GM19240 (cell line): Measurements from ENCODE around the gene PDLIM3.
"Not testable (repeated sequence)": the region's sequence is repeated elsewhere in the genome, so short reads cannot be mapped to it uniquely, and the experiment has no call there.

Experiments used
- DNase-seq: peaks from one replicate; pipeline ENCODE4 v3.0.0; 2011; ENCODE audit warnings: low spot score; ENCODE audit not compliant: insufficient read length

The PDLIM3 gene

GRCh38 chr4:185554365-185555126, 19.2 kb upstream of the PDLIM3 start:
- no peak for DNase-seq

DNA sequence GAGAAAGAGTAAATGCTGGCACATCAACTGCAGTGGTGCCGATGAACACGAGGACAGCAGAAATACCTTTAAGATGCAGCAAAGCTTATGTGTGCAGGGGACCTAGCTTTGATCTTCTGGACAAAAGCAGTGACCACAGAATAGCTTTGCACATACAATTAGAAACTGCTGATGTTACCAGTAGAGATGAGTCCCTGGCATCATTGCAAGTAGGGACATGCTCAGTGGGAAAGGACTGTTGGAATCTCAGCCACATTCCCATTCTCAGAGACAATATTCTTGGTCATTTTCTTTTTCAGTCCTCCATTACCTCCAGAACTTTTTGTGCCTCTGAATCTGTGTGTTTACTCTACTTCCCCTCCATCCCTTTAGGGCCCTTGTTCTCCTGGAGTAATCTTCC, 16.9 kb upstream of the PDLIM3 start:
- DNase-seq = no peak

DNA sequence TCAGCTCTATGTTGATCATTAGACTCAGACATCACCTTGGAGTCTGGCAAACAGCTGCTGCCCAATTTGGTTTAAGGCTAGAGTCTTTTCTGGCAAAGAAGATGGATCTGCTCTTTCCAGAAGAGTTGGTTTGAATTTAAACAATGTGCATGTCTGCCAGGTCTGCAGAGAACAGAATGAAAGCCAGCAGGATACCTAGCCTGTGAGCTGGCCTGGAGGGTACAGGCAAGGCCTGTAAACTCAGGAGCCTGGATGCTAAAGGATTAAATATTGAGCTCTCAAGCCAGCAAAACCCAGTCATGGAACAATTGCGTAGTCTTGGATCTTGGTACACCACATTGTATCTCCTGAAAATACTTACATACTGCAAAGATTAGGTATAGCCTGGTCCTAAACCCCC, 15.6 kb upstream of the PDLIM3 start:
- DNase-seq = no peak

DNA sequence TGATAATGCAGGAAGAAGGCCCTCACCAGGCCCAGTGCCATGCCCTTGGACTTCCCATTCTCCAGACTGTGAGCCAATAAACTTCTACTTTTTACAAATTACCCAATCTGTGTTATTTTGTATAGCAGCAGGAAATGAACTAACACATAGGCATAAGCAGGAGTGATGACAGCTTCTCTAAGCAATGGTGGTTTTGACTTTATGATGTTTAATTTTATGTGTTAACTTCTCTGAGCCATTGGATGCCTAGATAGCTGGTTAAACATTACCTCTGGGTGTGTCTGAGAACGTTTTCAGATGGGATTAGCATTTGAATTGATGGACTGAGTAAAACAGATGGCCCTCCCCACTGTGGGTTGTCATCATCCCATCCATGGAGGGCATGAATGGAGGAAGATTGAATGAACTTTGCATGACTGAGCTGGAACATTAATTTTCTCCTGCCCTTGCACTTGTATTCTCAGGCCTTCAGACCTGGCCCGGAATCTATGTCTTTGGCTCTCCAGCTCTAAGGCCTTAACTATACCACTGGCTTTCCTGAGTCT, 13.9 kb upstream of the PDLIM3 start:
- no peak for DNase-seq

DNA sequence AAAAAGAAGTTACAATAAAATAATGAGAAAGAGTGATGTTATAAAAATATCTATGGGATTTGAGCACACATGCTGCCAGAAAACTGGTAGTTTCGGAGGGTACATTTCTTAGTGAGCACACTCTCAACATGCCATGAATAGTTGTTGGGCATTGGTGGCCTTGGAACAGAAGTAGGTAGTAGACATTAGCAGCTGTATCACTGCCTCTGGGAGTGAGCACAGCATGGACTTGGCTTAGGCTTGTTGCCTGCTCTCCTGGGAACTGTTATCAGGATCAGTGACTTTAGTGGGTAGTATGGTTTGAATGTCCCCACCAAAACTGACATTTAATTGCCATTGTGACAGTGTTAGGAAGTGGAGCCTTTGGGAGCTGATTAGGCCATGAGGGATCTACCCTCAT, 13.3 kb upstream of the PDLIM3 start:
- DNase-seq = no peak

GRCh38 chr4:185546335-185546734, 11.0 kb upstream of the PDLIM3 start:
- no peak for DNase-seq

GRCh38 chr4:185542626-185543315, 7.5 kb upstream of the PDLIM3 start:
- no peak for DNase-seq

DNA sequence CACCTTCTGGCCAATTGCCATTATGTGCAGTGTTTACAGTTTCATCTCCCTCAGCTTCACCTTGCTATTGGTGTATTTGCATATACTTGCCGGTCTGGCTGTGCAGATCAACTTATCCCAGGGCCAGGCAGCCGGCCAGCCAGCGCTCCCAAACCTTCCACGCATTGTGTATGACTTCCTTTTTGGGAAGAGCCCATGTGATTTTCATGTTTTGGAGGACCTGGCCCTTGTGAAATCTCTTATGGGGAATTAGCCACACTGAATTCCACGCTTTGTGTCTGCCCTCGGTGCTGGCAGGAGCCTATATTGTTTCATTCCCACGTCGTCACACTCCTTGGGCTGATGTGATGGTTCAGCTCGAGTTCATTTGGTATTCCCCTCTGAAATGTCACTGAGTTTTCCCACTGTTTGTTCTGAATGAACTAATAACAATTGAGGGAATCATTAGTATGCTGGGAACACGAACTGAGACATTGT, 6.0 kb upstream of the PDLIM3 start:
- DNase-seq = no peak

GRCh38 chr4:185540487-185541120, 5.3 kb upstream of the PDLIM3 start:
- DNase-seq = no peak

GRCh38 chr4:185540040-185540439, 4.7 kb upstream of the PDLIM3 start:
- DNase-seq = no peak

- DNase-seq = no peak
Observed at GRCh38 chr4:185538806-185539205, 3.5 kb upstream of the PDLIM3 start.

- no peak for DNase-seq
Observed at GRCh38 chr4:185536411-185536709, 1.1 kb upstream of the PDLIM3 start.

DNA sequence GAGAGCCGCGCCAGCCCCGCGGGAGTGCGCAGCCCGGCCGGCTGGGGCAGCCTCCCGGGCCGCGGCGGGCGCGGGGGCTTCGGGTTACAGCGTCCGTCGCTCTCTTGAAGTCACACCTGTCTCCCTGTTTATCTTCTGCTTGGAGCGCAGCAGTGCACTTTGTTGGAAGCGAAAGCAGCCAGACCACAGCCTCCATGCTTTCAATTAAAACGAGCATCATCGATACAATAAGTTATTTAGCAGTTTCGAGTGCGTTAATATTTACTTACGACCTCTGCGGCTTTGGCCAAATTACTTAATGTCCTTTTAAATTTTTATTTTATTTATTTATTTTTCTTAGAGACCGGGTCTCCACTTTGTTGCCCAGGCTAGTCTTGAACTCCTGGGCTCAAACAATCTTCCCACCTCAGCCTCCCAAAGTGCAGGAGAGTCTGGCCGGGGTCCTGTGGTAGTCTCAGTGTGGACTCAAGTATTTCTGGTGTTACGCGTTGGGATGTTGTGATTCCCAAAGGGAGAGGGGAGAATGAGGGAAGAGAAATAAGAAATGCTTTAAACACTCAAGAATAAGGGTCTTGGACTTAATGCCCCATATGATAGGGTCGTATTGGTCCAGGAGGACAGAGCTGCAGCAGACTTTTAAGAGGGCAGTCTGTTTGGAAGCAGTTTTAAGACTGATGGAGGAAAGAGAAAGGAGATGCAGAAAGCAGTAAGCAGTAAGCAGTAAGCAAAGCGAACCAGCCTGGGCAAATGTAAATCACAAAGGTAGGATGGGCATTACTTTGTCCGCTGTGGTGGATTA, 504 bp upstream of the PDLIM3 start:
- DNase-seq = no peak

GRCh38 chr4:185534511-185534865, 819 bp downstream of the PDLIM3 start:
- no peak for DNase-seq

DNA sequence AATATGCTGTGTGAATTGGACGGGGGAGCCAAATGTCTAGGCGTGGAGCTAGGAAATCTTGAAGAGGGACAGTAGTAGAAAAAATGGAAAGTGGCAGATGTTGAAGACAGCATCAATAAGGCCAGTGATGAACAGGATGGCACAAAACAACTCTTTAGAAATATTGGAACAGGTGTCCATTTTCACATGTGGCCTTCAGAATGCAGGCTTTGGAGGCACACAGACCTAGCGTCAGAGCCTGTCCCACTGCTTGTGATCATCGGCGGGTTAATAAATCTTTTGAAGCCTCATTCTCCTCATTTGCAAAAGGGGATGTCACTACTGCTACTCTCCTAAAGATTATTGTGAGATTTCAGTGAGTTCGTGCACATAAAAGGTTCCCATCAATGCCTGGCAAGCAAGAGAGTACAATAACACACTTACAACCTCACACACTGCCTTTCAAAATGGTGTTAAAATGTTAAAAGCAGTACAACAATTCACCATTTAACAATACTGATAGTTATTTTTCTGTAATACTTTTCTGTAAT, 2.4 kb downstream of the PDLIM3 start:
- DNase-seq = no peak

- DNase-seq = no peak
Observed at GRCh38 chr4:185532293-185532692, 3.0 kb downstream of the PDLIM3 start.

- not testable (repeated sequence) for DNase-seq
Observed at GRCh38 chr4:185531654-185532053, 3.7 kb downstream of the PDLIM3 start.

- no peak for DNase-seq
Observed at GRCh38 chr4:185529413-185529812, 5.9 kb downstream of the PDLIM3 start.

GRCh38 chr4:185524888-185525863, 10.1 kb downstream of the PDLIM3 start:
- DNase-seq = no peak

DNA sequence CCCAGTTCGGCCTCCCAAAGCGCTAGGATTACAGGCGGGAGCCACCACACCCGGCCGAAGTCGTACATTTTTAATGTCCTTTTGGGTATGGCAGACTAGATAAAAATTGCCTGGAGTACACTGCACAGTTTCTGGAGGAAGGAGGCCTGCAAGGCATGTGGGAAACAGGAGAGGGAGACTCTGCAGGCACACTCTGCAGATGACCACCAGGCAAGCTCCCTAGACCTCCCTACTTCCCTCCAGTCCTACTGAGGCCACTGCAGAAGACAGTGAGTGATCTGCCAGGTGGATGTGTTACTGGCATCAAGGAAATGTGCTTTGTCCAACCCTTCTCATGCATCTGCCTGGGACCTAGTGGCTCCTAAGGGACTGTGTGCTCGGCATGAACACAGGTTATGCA, 11.4 kb downstream of the PDLIM3 start:
- DNase-seq = no peak
